H1 (cell line): ENCODE data around the gene MAVS. TPM values are rescaled to one million over a fixed set of nuclear protein-coding genes. Genes with fewer than 3 reads are reported as not detected.
A peak's percentile ranks its signal among the peaks of the same experiment; 100 is the strongest.

Experiments used
- CTCF ChIA-PET: fragments of 300-600 bp; sonication (Branson Sonifier 250); formaldehyde crosslinking; loops from one replicate; lab custom pipeline; 2021; ENCODE audit not compliant: partially characterized antibody; lab: Charles Lee
- POLR2A ChIA-PET: fragments of 300-600 bp; sonication (Branson Sonifier 250); formaldehyde crosslinking; loops from one replicate; lab custom pipeline; 2021; ENCODE audit warnings: inconsistent platforms; ENCODE audit not compliant: partially characterized antibody; lab: Charles Lee
- DNase-seq, 2 experiments: peaks; one replicate each; pipeline versions ENCODE4 v3.0.0 to v3.0.0-alpha.2; 2010 to 2022; ENCODE audit warnings: low spot score in 2 of 2, low read depth in 1 of 2, mixed read lengths in 1 of 2
- FAIRE-seq: peaks from 2 replicates; lab custom pipeline; 2011; peaks lifted over from hg19 to GRCh38; lab: Jason Lieb, UNC
- H2AFZ ChIP-seq: 2 replicates; pipeline ENCODE4 v1.8.1; 2012; ENCODE audit warnings: low read length, inconsistent platforms
- H2AK5ac ChIP-seq: 2 replicates; pipeline ENCODE4 v1.6.1; 2013; ENCODE audit warnings: low read depth, low read length
- H2BK120ac ChIP-seq: replicated peaks from 2 replicates; pipeline ENCODE3; 2013; ENCODE audit warnings: low read depth, low read length, inconsistent platforms
- H2BK12ac ChIP-seq: 2 replicates; pipeline ENCODE4 v1.6.1; 2013; ENCODE audit warnings: low read depth, low read length
- H2BK15ac ChIP-seq: 2 replicates; pipeline ENCODE4 v1.6.1; 2013; ENCODE audit warnings: low read length
- H2BK20ac ChIP-seq: 2 replicates; pipeline ENCODE4 v1.6.1; 2013; ENCODE audit warnings: low read length
- H2BK5ac ChIP-seq: 2 replicates; pipeline ENCODE4 v1.6.1; 2013; ENCODE audit warnings: low read depth, low read length
- H3K14ac ChIP-seq: 2 replicates; pipeline ENCODE4 v1.6.1; 2013; ENCODE audit warnings: inconsistent platforms; ENCODE audit not compliant: insufficient read length
- H3K18ac ChIP-seq: 2 replicates; pipeline ENCODE4 v1.6.1; 2013; ENCODE audit warnings: low read length; ENCODE audit errors: extremely low read depth
- H3K23ac ChIP-seq: 2 replicates; pipeline ENCODE4 v1.6.1; 2013; ENCODE audit warnings: inconsistent platforms; ENCODE audit not compliant: insufficient read length
- H3K23me2 ChIP-seq: 2 replicates; pipeline ENCODE4 v1.6.1; 2013; ENCODE audit warnings: low read depth, low read length
- H3K27ac ChIP-seq: 2 replicates; pipeline ENCODE4 v1.6.1; 2011; ENCODE audit warnings: low read depth, low read length, inconsistent platforms
- H3K27me3 ChIP-seq, 4 experiments: replicated peaks in 1 of 4; 1 replicate in 1 of 4; 2 replicates in 3 of 4; pipeline versions ENCODE4 v1.6.1 to v1.8.1; 2011 to 2013; ENCODE audit warnings: low read length in 3 of 4, mild to moderate bottlenecking in 3 of 4, inconsistent platforms in 2 of 4, mixed read lengths in 2 of 4, moderate library complexity in 1 of 4; ENCODE audit not compliant: control insufficient read depth in 3 of 4, insufficient read depth in 3 of 4; ENCODE audit errors: extremely low read depth in 1 of 4
- H3K36me3 ChIP-seq, 4 experiments: 2 replicates each; pipeline versions ENCODE4 v1.6.1 to v1.8.1; 2011 to 2013; ENCODE audit warnings: mild to moderate bottlenecking in 4 of 4, low read length in 3 of 4, moderate library complexity in 2 of 4, control low read depth in 1 of 4, inconsistent platforms in 1 of 4; ENCODE audit not compliant: insufficient read depth in 4 of 4, control insufficient read depth in 2 of 4
- H3K4ac ChIP-seq: replicated peaks from 2 replicates; pipeline ENCODE3; 2013; ENCODE audit warnings: low read length, low read depth, mixed read lengths, inconsistent platforms; ENCODE audit not compliant: insufficient read length
- H3K4me1 ChIP-seq, 4 experiments: replicated peaks in 1 of 4; 1 replicate in 1 of 4; 2 replicates in 3 of 4; pipeline versions ENCODE4 v1.6.1 to v1.8.1; 2011 to 2013; ENCODE audit warnings: low read length in 3 of 4, inconsistent platforms in 2 of 4, mixed read lengths in 1 of 4; ENCODE audit not compliant: insufficient read depth in 4 of 4, control insufficient read depth in 3 of 4
- H3K4me2 ChIP-seq, 2 experiments: 2 replicates each; pipeline versions ENCODE4 v1.6.1 to v1.8.1; 2011 to 2013; ENCODE audit warnings: low read depth in 2 of 2, low read length in 2 of 2, control low read depth in 1 of 2, inconsistent platforms in 1 of 2, mild to moderate bottlenecking in 1 of 2; ENCODE audit not compliant: insufficient read depth in 1 of 2
- H3K4me3 ChIP-seq, 4 experiments: fragments of 200-600, 300-600 bp in 1 of 4; sonication (generic), shearing (Covaris generic), sonication (Bioruptor Twin) in 1 of 4; 2 replicates each; pipeline versions ENCODE4 v1.5.1 to v1.8.1; 2011 to 2016; ENCODE audit warnings: low read length in 4 of 4, low read depth in 3 of 4, control low read depth in 2 of 4, inconsistent platforms in 2 of 4, mild to moderate bottlenecking in 2 of 4, mixed read lengths in 1 of 4, moderate library complexity in 1 of 4; ENCODE audit not compliant: insufficient read depth in 2 of 4; ENCODE audit errors: extremely low read depth in 1 of 4
- H3K56ac ChIP-seq: replicated peaks from 2 replicates; pipeline ENCODE3; 2013; ENCODE audit warnings: low read depth, mild to moderate bottlenecking, mixed read lengths, low read length, inconsistent platforms; ENCODE audit not compliant: insufficient read length
- H3K79me1 ChIP-seq: 2 replicates; pipeline ENCODE4 v1.6.1; 2013; ENCODE audit warnings: low read depth, low read length, control low read depth
- H3K79me2 ChIP-seq, 2 experiments: 2 replicates each; pipeline versions ENCODE4 v1.6.1 to v1.8.1; 2012 to 2013; ENCODE audit warnings: low read length in 2 of 2, mild to moderate bottlenecking in 2 of 2, inconsistent platforms in 1 of 2; ENCODE audit not compliant: insufficient read depth in 2 of 2, control insufficient read depth in 1 of 2
- H3K9ac ChIP-seq, 4 experiments: replicated peaks in 1 of 4; 1 replicate in 1 of 4; 2 replicates in 3 of 4; pipeline versions ENCODE4 v1.6.1 to v1.8.1; 2011 to 2013; ENCODE audit warnings: low read depth in 3 of 4, low read length in 3 of 4, control low read depth in 2 of 4, mild to moderate bottlenecking in 2 of 4, moderate library complexity in 2 of 4, inconsistent platforms in 1 of 4; ENCODE audit errors: extremely low read depth in 1 of 4
- H3K9me3 ChIP-seq, 2 experiments: 2 replicates each; pipeline versions ENCODE4 v1.6.1 to v1.8.1; 2012 to 2013; ENCODE audit warnings: mild to moderate bottlenecking in 2 of 2, moderate library complexity in 2 of 2, control low read depth in 1 of 2, inconsistent platforms in 1 of 2, low read depth in 1 of 2, low read length in 1 of 2, mixed read lengths in 1 of 2; ENCODE audit not compliant: insufficient read depth in 2 of 2
- H4K20me1 ChIP-seq, 2 experiments: replicated peaks in 1 of 2; 2 replicates each; pipeline versions ENCODE3 to v1.8.1; 2011 to 2013; ENCODE audit warnings: inconsistent platforms in 2 of 2, low read length in 2 of 2, mild to moderate bottlenecking in 1 of 2; ENCODE audit not compliant: insufficient read depth in 2 of 2, control insufficient read depth in 1 of 2
- H4K5ac ChIP-seq: 2 replicates; pipeline ENCODE4 v1.6.1; 2013; ENCODE audit warnings: low read length, low read depth, mixed read lengths, inconsistent platforms; ENCODE audit not compliant: insufficient read length
- H4K8ac ChIP-seq: 2 replicates; pipeline ENCODE4 v1.8.0; 2013; ENCODE audit warnings: mild to moderate bottlenecking, moderate library complexity, low read length, inconsistent platforms; ENCODE audit not compliant: insufficient read depth; ENCODE audit errors: extremely low read depth
- H4K91ac ChIP-seq: replicated peaks from 2 replicates; pipeline ENCODE3; 2013; ENCODE audit warnings: low read length, mixed read lengths, inconsistent platforms; ENCODE audit not compliant: insufficient read length
- BACH1 ChIP-seq: IDR thresholded peaks from 2 replicates; pipeline ENCODE4 v1.6.1; 2012; ENCODE audit warnings: low read length, improper control_type of control experiment
- BCL11A ChIP-seq, 2 experiments: IDR thresholded peaks; one replicate each; pipeline ENCODE4 v1.6.1; 2011; ENCODE audit warnings: low read depth in 2 of 2, low read length in 2 of 2, mild to moderate bottlenecking in 2 of 2
- CBX5 ChIP-seq: fragments of 300-800, 300-1000 bp; sonication (generic); IDR thresholded peaks from 2 replicates; pipeline ENCODE4 v1.7.1; 2016; ENCODE audit warnings: antibody characterized with exemption, low read length, low read depth
- EP300 ChIP-seq, 2 experiments: IDR thresholded peaks; 1 replicate in 1 of 2; 2 replicates in 1 of 2; pipeline ENCODE4 v1.6.1; 2011 to 2012; ENCODE audit warnings: low read depth in 2 of 2, low read length in 2 of 2, mild to moderate bottlenecking in 2 of 2, borderline replicate concordance in 1 of 2, inconsistent platforms in 1 of 2, moderate library complexity in 1 of 2
- GTF2F1 ChIP-seq: IDR thresholded peaks from 2 replicates; pipeline ENCODE4 v1.6.1; 2012; ENCODE audit warnings: low read depth, low read length, improper control_type of control experiment, borderline replicate concordance
- HDAC2 ChIP-seq, 2 experiments: fragments of 300-600 bp in 1 of 2; sonication (generic) in 1 of 2; IDR thresholded peaks; 2 replicates each; pipeline ENCODE4 v1.6.1; 2011 to 2012; ENCODE audit warnings: low read depth in 2 of 2, low read length in 2 of 2, mild to moderate bottlenecking in 2 of 2, moderate library complexity in 2 of 2, borderline replicate concordance in 1 of 2, inconsistent platforms in 1 of 2
- PHF8 ChIP-seq: fragments of 200-600 bp; sonication (generic); conservative IDR thresholded peaks from 2 replicates; pipeline ENCODE4 v1.7.1; 2012; ENCODE audit warnings: low read depth, mild to moderate bottlenecking, inconsistent platforms, low read length, moderate library complexity
- RFX5 ChIP-seq: IDR thresholded peaks from 2 replicates; pipeline ENCODE4 v1.6.1; 2011; ENCODE audit warnings: low read depth, low read length, improper control_type of control experiment, borderline replicate concordance
- RNF2 ChIP-seq: fragments of 200-900, 300-1000 bp; sonication (generic); IDR thresholded peaks from 2 replicates; pipeline ENCODE4 v1.7.1; 2016; ENCODE audit warnings: borderline replicate concordance, low read depth, mild to moderate bottlenecking, antibody characterized with exemption, low read length; ENCODE audit not compliant: poor library complexity, severe bottlenecking; ENCODE audit errors: missing control alignments
- SRF ChIP-seq: IDR thresholded peaks from 2 replicates; pipeline ENCODE4 v1.6.1; 2011; ENCODE audit warnings: mild to moderate bottlenecking, low read depth, low read length, moderate library complexity
- TAF7 ChIP-seq: optimal IDR thresholded peaks from 2 replicates; pipeline ENCODE3; 2011; ENCODE audit warnings: low read depth, mild to moderate bottlenecking, inconsistent platforms, low read length, moderate library complexity, borderline replicate concordance
- ZNF274 ChIP-seq: IDR thresholded peaks from 2 replicates; pipeline ENCODE4 v1.7.0; 2012; ENCODE audit warnings: low read length, borderline replicate concordance; ENCODE audit errors: extremely low read depth
- WGBS, 2 experiments: shearing (Covaris generic) in 1 of 2; methylation state at CpG; one replicate each; pipeline versions ENCODE4 v1.1.6 to v1.1.7; 2013 to 2015; ENCODE audit warnings: low lambda C conversion rate in 2 of 2, mixed read lengths in 2 of 2, inconsistent platforms in 1 of 2, low coverage in 1 of 2, missing lambda C conversion rate in 1 of 2; ENCODE audit not compliant: insufficient replicate concordance in 2 of 2, insufficient coverage in 1 of 2, insufficient read length in 1 of 2; ENCODE audit errors: extremely low coverage in 1 of 2, missing lambda C conversion rate in 1 of 2; 5-methylcytosine and 5-hydroxymethylcytosine counted together
- polyA plus RNA-seq, 7 experiments: library from polyadenylated mRNA; depleted of rRNA in 3 of 7; stranded (reverse) in 5 of 7; unstranded in 2 of 7; fragments of >200 nt in 5 of 7; fragments of 200-250 nt in 2 of 7; gene quantifications; 1 replicate in 5 of 7; 2 replicates in 1 of 7; 4 replicates in 1 of 7; pipeline versions ENCODE4 v1.2.1 to v1.2.3, GENCODE V29; 2011 to 2013; ENCODE audit warnings: missing spikeins in 2 of 7, mixed read lengths in 2 of 7
- total RNA-seq: library from RNA; stranded (reverse); fragmentation: NEBNext Ultra II Directional; extraction: Animal tissue kit (Norgen Biotek cat#: 25700); gene quantifications from 2 replicates; pipeline ENCODE4 v1.2.1, GENCODE V29; 2021

MAVS gene
- total and polyA plus RNA-seq, 2 of the 8 experiments (the other 6 are each of a cell fraction or from before 2014, with no cell fraction given): 9.9 to 24.3 TPM

GRCh38 chr20:3847429-3847940 lies 851 bp downstream of the MAVS start:
- Histone ChIP-seq H2AK5ac (no peak overlapping the region), H4K91ac (no peak overlapping the region), H2BK120ac (no peak overlapping the region), H3K9ac (peak overlapping the region in 3 of 4 experiments; percentile 69 to 71 (median 70); a peak in 6 of 7 replicates), H3K23me2 (peaks cover 12% of the 10 kb centered on the region), H3K18ac (no peak overlapping the region; the same call in 1 of the 2 replicates), H2AFZ (no peak overlapping the region), H4K5ac (no peak overlapping the region), H2BK20ac (no peak overlapping the region), H3K56ac (no peak overlapping the region), H3K4me1 (peaks cover 0 to 8% (median 4%) of the 10 kb centered on the region in 4 experiments; a peak in 3 of 7 replicates), H3K79me2 (peaks cover 0 to 4% of the 10 kb centered on the region in 2 experiments; a peak in 2 of 4 replicates), H3K79me1 (peaks cover 3% of the 10 kb centered on the region; the same call in 1 of the 2 replicates), H2BK15ac (no peak overlapping the region), H3K4me3 (peak overlapping the region; percentile 63 to 84 (median 73)), H3K36me3 (no peaks in the 10 kb centered on the region), H4K20me1 (peaks cover 0 to 5% of the 10 kb centered on the region in 2 experiments), H3K27ac (no peak overlapping the region), H3K4me2 (peak overlapping the region; percentile 88 to 93), H3K14ac (no peak overlapping the region), H3K27me3 (no peaks in the 10 kb centered on the region; a peak in 1 of 7 replicates), H4K8ac (peak overlapping the region; percentile 95; the same call in 1 of the 2 replicates), H3K4ac (no peak overlapping the region), H2BK12ac (no peak overlapping the region), H2BK5ac (peak overlapping the region; percentile 52; the same call in 1 of the 2 replicates), H3K23ac (no peak overlapping the region), H3K9me3 (no peaks in the 10 kb centered on the region)
- FAIRE-seq (no peak), DNase-seq (no peak)
- WGBS, 2 experiments: 49% methylated on average over 8 of the region's 8 CpGs; no CpG with 5 or more reads in 1 of the 2 experiments
- ChIA-PET CTCF (no interaction called here), POLR2A (interaction anchor here (0.7 to 1.3 kb wide), 4 partner anchors 11 to 80 kb away, joined by 3 read pairs; partner anchors contain the start of gene ADISSP)
- no peak for TF ChIP-seq ZNF274
- no peak for TF ChIP-seq SRF
- TF ChIP-seq BACH1: no peak
- no peak for TF ChIP-seq BCL11A (IDR thresholded peaks at IDR 0.05; ENCODE audit: low read depth in 2 of 2, low read length in 2 of 2)
- TF ChIP-seq HDAC2 (IDR thresholded peaks at IDR 0.05; ENCODE audit: borderline replicate concordance in 1 of 2, low read depth in 2 of 2, low read length in 2 of 2): no peak
- TF ChIP-seq PHF8: no peak
- TF ChIP-seq RNF2: no peak
- TF ChIP-seq RFX5: no peak
- TF ChIP-seq CBX5: no peak
- no peak for TF ChIP-seq TAF7
- no peak for TF ChIP-seq GTF2F1
- TF ChIP-seq EP300 (IDR thresholded peaks at IDR 0.05; ENCODE audit: borderline replicate concordance in 1 of 2, low read depth in 2 of 2, low read length in 2 of 2): no peak
